OCI-LY3 (cell line): Measurements from ENCODE around the gene GRID2.

Experiments
- EZH2phosphoT487 ChIP-seq: fragments of 200-600 bp; shearing (Covaris generic); IDR thresholded peaks from 2 replicates; pipeline ENCODE4 v1.6.1; 2018; ENCODE audit warnings: antibody characterized with exemption, mixed run types, low read depth
- TF ChIP-seq, protein P1 (sequence below): fragments of 200-600, 300-600 bp; sonication (generic); IDR thresholded peaks from 2 replicates; pipeline ENCODE4 v1.5.1; 2014; ENCODE audit warnings: antibody characterized with exemption, low read length, low read depth

GRCh38 chr4:93132631-93133030, 828.9 kb downstream of the GRID2 start:
- TF ChIP-seq, protein P1, sequence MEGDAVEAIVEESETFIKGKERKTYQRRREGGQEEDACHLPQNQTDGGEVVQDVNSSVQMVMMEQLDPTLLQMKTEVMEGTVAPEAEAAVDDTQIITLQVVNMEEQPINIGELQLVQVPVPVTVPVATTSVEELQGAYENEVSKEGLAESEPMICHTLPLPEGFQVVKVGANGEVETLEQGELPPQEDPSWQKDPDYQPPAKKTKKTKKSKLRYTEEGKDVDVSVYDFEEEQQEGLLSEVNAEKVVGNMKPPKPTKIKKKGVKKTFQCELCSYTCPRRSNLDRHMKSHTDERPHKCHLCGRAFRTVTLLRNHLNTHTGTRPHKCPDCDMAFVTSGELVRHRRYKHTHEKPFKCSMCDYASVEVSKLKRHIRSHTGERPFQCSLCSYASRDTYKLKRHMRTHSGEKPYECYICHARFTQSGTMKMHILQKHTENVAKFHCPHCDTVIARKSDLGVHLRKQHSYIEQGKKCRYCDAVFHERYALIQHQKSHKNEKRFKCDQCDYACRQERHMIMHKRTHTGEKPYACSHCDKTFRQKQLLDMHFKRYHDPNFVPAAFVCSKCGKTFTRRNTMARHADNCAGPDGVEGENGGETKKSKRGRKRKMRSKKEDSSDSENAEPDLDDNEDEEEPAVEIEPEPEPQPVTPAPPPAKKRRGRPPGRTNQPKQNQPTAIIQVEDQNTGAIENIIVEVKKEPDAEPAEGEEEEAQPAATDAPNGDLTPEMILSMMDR, result no peak
- no peak for TF ChIP-seq EZH2phosphoT487
